ENCODE measurements around the gene ZNF8.
"Not testable (repeated sequence)": the region's sequence is repeated elsewhere in the genome, so short reads cannot be mapped to it uniquely, and the experiment has no call there.

The ZNF8 gene

GRCh38 chr19:58338336-58338735 is 59.6 kb downstream of the ZNF8 start:
- Mint-ChIP-seq H3K4me1 (no peaks in the 10 kb centered on the region), H3K4me3 (no peak overlapping the region), H3K27me3 (no peaks in the 10 kb centered on the region), H3K36me3 (peaks cover 64% of the 10 kb centered on the region), H3K27ac (no peak overlapping the region), H3K9me3 (no peaks in the 10 kb centered on the region)
- no peak for ATAC-seq

- H3K9me3 Mint-ChIP-seq: no peaks in the 10 kb centered on the region
- no peaks in the 10 kb centered on the region for H3K4me1 Mint-ChIP-seq
- no peak overlapping the region for H3K27ac Mint-ChIP-seq
- no peak for ATAC-seq
- peaks cover 64% of the 10 kb centered on the region for H3K36me3 Mint-ChIP-seq
- H3K4me3 Mint-ChIP-seq: no peak overlapping the region
- H3K27me3 Mint-ChIP-seq: no peaks in the 10 kb centered on the region
These were observed 60.2 kb downstream of the ZNF8 start for GRCh38 chr19:58338825-58339558.

GRCh38 chr19:58345558-58345957 is 66.8 kb downstream of the ZNF8 start:
- Mint-ChIP-seq H3K36me3 (peaks cover 42% of the 10 kb centered on the region), H3K4me1 (peaks cover 48% of the 10 kb centered on the region), H3K9me3 (peaks cover 4% of the 10 kb centered on the region), H3K4me3 (peak overlapping the region; percentile 100), H3K27me3 (no peaks in the 10 kb centered on the region), H3K27ac (peak overlapping the region; percentile 89)
- ATAC-seq: no peak

- Mint-ChIP-seq H3K4me1 (peaks cover 56% of the 10 kb centered on the region), H3K27me3 (no peaks in the 10 kb centered on the region), H3K9me3 (peaks cover 4% of the 10 kb centered on the region)
These were observed 68.5 kb downstream of the ZNF8 start for GRCh38 chr19:58346961-58347929.

GRCh38 chr19:58348080-58348479 is 69.3 kb downstream of the ZNF8 start:
- H3K36me3 Mint-ChIP-seq: peaks cover 43% of the 10 kb centered on the region
- H3K27me3 Mint-ChIP-seq, H3K9me3 Mint-ChIP-seq, ATAC-seq: not testable (repeated sequence)
- peak overlapping the region; percentile 100 for H3K4me3 Mint-ChIP-seq
- H3K27ac Mint-ChIP-seq: peak overlapping the region; percentile 89
- peaks cover 61% of the 10 kb centered on the region for H3K4me1 Mint-ChIP-seq

More at GRCh38 chr19:58346961-58347929, 68.5 kb downstream of the ZNF8 start:
- peak overlapping the region; percentile 100 for H3K4me3 Mint-ChIP-seq
- peaks cover 42% of the 10 kb centered on the region for H3K36me3 Mint-ChIP-seq
- peak; percentile 95 for ATAC-seq
- H3K27ac Mint-ChIP-seq: peak overlapping the region; percentile 89

- peak overlapping the region; percentile 69 for H3K4me3 Mint-ChIP-seq
These were observed 70.8 kb downstream of the ZNF8 start for GRCh38 chr19:58349590-58349989.

GRCh38 chr19:58350001-58350861 is 71.5 kb downstream of the ZNF8 start:
- H3K36me3 Mint-ChIP-seq: peaks cover 38% of the 10 kb centered on the region
- H3K4me1 Mint-ChIP-seq: peaks cover 54% of the 10 kb centered on the region
- ATAC-seq: no peak
- no peaks in the 10 kb centered on the region for H3K27me3 Mint-ChIP-seq
- peaks cover 4% of the 10 kb centered on the region for H3K9me3 Mint-ChIP-seq
- peak overlapping the region; percentile 55 for H3K27ac Mint-ChIP-seq
- H3K4me3 Mint-ChIP-seq: peak overlapping the region; percentile 69

More at GRCh38 chr19:58349590-58349989, 70.8 kb downstream of the ZNF8 start:
- peaks cover 43% of the 10 kb centered on the region for H3K36me3 Mint-ChIP-seq
- peak overlapping the region; percentile 55 for H3K27ac Mint-ChIP-seq
- peaks cover 4% of the 10 kb centered on the region for H3K9me3 Mint-ChIP-seq
- H3K27me3 Mint-ChIP-seq: no peaks in the 10 kb centered on the region
- no peak for ATAC-seq
- H3K4me1 Mint-ChIP-seq: peaks cover 61% of the 10 kb centered on the region

- H3K4me3 Mint-ChIP-seq: peak overlapping the region; percentile 24
- peaks cover 30% of the 10 kb centered on the region for H3K36me3 Mint-ChIP-seq
- no peak overlapping the region for H3K27ac Mint-ChIP-seq
- ATAC-seq: no peak
- peaks cover 4% of the 10 kb centered on the region for H3K9me3 Mint-ChIP-seq
- H3K27me3 Mint-ChIP-seq: no peaks in the 10 kb centered on the region
- H3K4me1 Mint-ChIP-seq: peaks cover 49% of the 10 kb centered on the region
These were observed 72.3 kb downstream of the ZNF8 start for GRCh38 chr19:58350871-58351557.

GRCh38 chr19:58351558-58351878 is 72.8 kb downstream of the ZNF8 start:
- Mint-ChIP-seq H3K27ac (no peak overlapping the region), H3K36me3 (peaks cover 30% of the 10 kb centered on the region), H3K4me3 (no peak overlapping the region), H3K4me1 (peaks cover 49% of the 10 kb centered on the region), H3K9me3 (peaks cover 4% of the 10 kb centered on the region), H3K27me3 (no peaks in the 10 kb centered on the region)
- no peak for ATAC-seq

GRCh38 chr19:58351990-58352755 is 73.4 kb downstream of the ZNF8 start:
- Mint-ChIP-seq H3K4me1 (peaks cover 48% of the 10 kb centered on the region), H3K36me3 (peaks cover 30% of the 10 kb centered on the region), H3K27ac (no peak overlapping the region), H3K9me3 (peaks cover 4% of the 10 kb centered on the region), H3K27me3 (no peaks in the 10 kb centered on the region), H3K4me3 (no peak overlapping the region)
- ATAC-seq: no peak

Data from stimulated activated memory B cell treated with anti-CD40 and anti-IgM and Interleukin-4, amounts not matched to agents 10 μg/mL and 1 μg/mL and 100 μg/mL, for 72 hours (primary cell).